GM06990 (cell line): ENCODE measurements around the gene TTLL13.
"Not testable (repeated sequence)": the region's sequence is repeated elsewhere in the genome, so short reads cannot be mapped to it uniquely, and the experiment has no call there.

ENCODE experiments used
- DNase-seq: peaks from one replicate; pipeline ENCODE4 v3.0.0-alpha.2; 2011; ENCODE audit not compliant: insufficient read length; ENCODE audit errors: extremely low read depth
- H3K27me3 ChIP-seq: replicated peaks from 2 replicates; pipeline ENCODE4 v1.6.0; 2011; ENCODE audit warnings: low read length; ENCODE audit not compliant: control insufficient read depth, insufficient read depth
- H3K36me3 ChIP-seq: 2 replicates; pipeline ENCODE4 v1.5.1; 2011; ENCODE audit warnings: low read length; ENCODE audit not compliant: control insufficient read depth, insufficient read depth
- H3K4me3 ChIP-seq: replicated peaks from 2 replicates; pipeline ENCODE4 v1.5.1; 2011; ENCODE audit warnings: low read depth, mild to moderate bottlenecking, control low read depth, low read length
- TF ChIP-seq, protein P1 (sequence below): IDR thresholded peaks from 2 replicates; pipeline ENCODE4 v1.5.1; 2011; ENCODE audit warnings: low read length, control low read depth, mild to moderate bottlenecking, inconsistent platforms; ENCODE audit not compliant: insufficient read depth, poor library complexity, severe bottlenecking

Gene TTLL13

GRCh38 chr15:90297021-90297420 is 47.7 kb downstream of the TTLL13 start:
- Histone ChIP-seq H3K27me3 (no peaks in the 10 kb centered on the region), H3K4me3 (no peak overlapping the region), H3K36me3 (no peaks in the 10 kb centered on the region)
- DNase-seq, result no peak
- TF ChIP-seq, protein P1, sequence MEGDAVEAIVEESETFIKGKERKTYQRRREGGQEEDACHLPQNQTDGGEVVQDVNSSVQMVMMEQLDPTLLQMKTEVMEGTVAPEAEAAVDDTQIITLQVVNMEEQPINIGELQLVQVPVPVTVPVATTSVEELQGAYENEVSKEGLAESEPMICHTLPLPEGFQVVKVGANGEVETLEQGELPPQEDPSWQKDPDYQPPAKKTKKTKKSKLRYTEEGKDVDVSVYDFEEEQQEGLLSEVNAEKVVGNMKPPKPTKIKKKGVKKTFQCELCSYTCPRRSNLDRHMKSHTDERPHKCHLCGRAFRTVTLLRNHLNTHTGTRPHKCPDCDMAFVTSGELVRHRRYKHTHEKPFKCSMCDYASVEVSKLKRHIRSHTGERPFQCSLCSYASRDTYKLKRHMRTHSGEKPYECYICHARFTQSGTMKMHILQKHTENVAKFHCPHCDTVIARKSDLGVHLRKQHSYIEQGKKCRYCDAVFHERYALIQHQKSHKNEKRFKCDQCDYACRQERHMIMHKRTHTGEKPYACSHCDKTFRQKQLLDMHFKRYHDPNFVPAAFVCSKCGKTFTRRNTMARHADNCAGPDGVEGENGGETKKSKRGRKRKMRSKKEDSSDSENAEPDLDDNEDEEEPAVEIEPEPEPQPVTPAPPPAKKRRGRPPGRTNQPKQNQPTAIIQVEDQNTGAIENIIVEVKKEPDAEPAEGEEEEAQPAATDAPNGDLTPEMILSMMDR, result no peak

GRCh38 chr15:90300541-90300940 is 51.2 kb downstream of the TTLL13 start:
- TF ChIP-seq, protein P1, result no peak
- H3K27me3 ChIP-seq, result no peaks in the 10 kb centered on the region
- DNase-seq, result no peak
- no peak overlapping the region for H3K4me3 ChIP-seq
- no peaks in the 10 kb centered on the region for H3K36me3 ChIP-seq

DNA sequence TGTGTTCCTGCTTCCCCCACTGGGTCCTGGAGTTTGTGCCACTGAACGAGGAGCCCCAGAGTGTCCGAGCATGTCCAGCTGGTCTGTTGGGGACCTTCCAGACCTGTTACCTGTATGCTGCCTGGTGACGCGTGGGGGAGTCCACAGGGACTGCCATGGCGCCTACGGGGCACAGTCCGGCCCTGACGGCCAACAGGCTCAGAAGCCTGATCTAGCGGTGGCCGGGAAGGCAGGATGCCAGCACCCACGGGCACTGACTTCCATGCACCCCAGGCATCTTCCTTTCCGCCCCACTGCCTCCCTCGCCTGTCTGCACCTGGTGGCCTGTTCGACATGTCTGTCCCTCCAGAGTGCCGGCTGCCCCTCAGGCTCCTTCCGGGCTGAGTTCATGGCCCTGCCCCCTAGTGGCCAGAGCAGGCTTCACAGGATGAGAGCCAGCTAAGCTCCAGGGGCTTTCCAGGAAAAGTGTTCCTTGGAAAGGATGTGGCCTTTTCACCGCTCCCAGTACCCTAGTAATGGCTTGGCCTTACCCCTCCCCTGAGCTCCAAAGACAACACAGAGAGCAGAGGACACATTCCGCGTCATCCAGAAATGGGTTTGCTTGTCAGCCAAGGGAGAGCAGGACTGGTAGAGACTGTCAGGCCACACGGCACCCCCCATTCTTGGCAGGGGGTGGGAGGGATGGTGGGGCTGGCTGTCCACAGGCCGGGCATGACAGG is 51.8 kb downstream of the TTLL13 start:
- H3K27me3 ChIP-seq, result no peaks in the 10 kb centered on the region
- TF ChIP-seq, protein P1, result peak; percentile 95
- no peaks in the 10 kb centered on the region for H3K36me3 ChIP-seq
- H3K4me3 ChIP-seq, result no peak overlapping the region
- peak; percentile 54 for DNase-seq

GRCh38 chr15:90301707-90302300 is 52.4 kb downstream of the TTLL13 start:
- Histone ChIP-seq H3K36me3 (no peaks in the 10 kb centered on the region), H3K27me3 (no peaks in the 10 kb centered on the region), H3K4me3 (no peak overlapping the region)
- TF ChIP-seq, protein P1, result no peak
- no peak for DNase-seq

- not testable (repeated sequence) for H3K36me3 ChIP-seq, H3K27me3 ChIP-seq, H3K4me3 ChIP-seq, DNase-seq
Measured at GRCh38 chr15:90305355-90305754, 56.0 kb downstream of the TTLL13 start.

DNA sequence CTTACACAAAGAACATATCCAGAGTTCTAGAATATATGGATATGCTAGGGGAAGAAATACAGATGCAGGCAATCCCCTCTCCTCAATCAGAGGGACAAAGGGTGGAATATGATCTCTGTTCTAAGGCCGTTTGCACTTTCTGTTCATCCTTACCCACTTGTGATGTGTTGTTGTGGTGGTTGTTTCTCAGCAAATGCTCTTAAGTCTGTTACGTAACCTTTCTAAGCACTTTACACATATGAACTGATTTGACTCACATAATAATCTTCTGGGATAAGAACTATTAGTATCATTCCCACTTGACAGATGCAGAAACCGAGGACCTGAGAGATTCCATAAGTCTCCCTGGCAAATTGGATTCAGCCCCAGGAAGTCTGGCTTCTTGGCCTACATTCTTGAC is 56.6 kb downstream of the TTLL13 start:
- DNase-seq, result no peak
- Histone ChIP-seq H3K36me3 (no peaks in the 10 kb centered on the region), H3K4me3 (no peak overlapping the region), H3K27me3 (no peaks in the 10 kb centered on the region)
- TF ChIP-seq, protein P1, result no peak
